Measurements from ENCODE around the gene TAS1R1.
A peak's percentile ranks its signal among the peaks of the same experiment; 100 is the strongest.
"Not testable (repeated sequence)": the region's sequence is repeated elsewhere in the genome, so short reads cannot be mapped to it uniquely, and the experiment has no call there.

The TAS1R1 gene

GRCh38 chr1:6592441-6592840, 37.3 kb downstream of the TAS1R1 start:
- no peak for DNase-seq

GRCh38 chr1:6592865-6593593, 37.9 kb downstream of the TAS1R1 start:
- no peak for DNase-seq

GRCh38 chr1:6593810-6594209, 38.7 kb downstream of the TAS1R1 start:
- DNase-seq = no peak

- no peak for DNase-seq
Observed at GRCh38 chr1:6594977-6595740, 40.1 kb downstream of the TAS1R1 start.

- DNase-seq = no peak
Observed at GRCh38 chr1:6596351-6596750, 41.2 kb downstream of the TAS1R1 start.

GRCh38 chr1:6596886-6597776, 42.0 kb downstream of the TAS1R1 start:
- no peak for DNase-seq

GRCh38 chr1:6597777-6598131, 42.6 kb downstream of the TAS1R1 start:
- DNase-seq = no peak

GRCh38 chr1:6599141-6599975, 44.3 kb downstream of the TAS1R1 start:
- peak; percentile 70 for DNase-seq

GRCh38 chr1:6599991-6600390, 44.9 kb downstream of the TAS1R1 start:
- not testable (repeated sequence) for DNase-seq

- no peak for DNase-seq
Observed at GRCh38 chr1:6600410-6601048, 45.4 kb downstream of the TAS1R1 start.

GRCh38 chr1:6601049-6601922, 46.2 kb downstream of the TAS1R1 start:
- DNase-seq = peak; percentile 87

- DNase-seq = peak; percentile 35
Observed at GRCh38 chr1:6601923-6602668, 47.0 kb downstream of the TAS1R1 start.

GRCh38 chr1:6602669-6603237, 47.6 kb downstream of the TAS1R1 start, which contains the start of gene KLHL21:
Gene KLHL21, minus strand, starts transcription at chr1:6602869. Its CDS starts 52 bp downstream, at chr1:6602817.
- peak; percentile 91 for DNase-seq

GRCh38 chr1:6603238-6603914, 48.3 kb downstream of the TAS1R1 start:
- DNase-seq = peak; percentile 57

GRCh38 chr1:6603915-6604558, 48.9 kb downstream of the TAS1R1 start:
- DNase-seq = peak; percentile 28

- no peak for DNase-seq
Observed at GRCh38 chr1:6612641-6613360, 57.7 kb downstream of the TAS1R1 start.

GRCh38 chr1:6613361-6614018, 58.4 kb downstream of the TAS1R1 start, which contains the start of gene PHF13:
Gene PHF13, plus strand, starts transcription at chr1:6613731. Its CDS starts 336 bp downstream, at chr1:6614067.
- DNase-seq = peak; percentile 100

Measured in activated naive CD4-positive, alpha-beta T cell treated with Interleukin-2 at 50 U/mL for 16 hours (primary cell).